ENCODE measurements around the gene CEP250.
"Not testable (repeated sequence)": the region's sequence is repeated elsewhere in the genome, so short reads cannot be mapped to it uniquely, and the experiment has no call there.

CEP250 gene

GRCh38 chr20:35497320-35497719 is 41.9 kb downstream of the CEP250 start:
- DNase-seq, result no peak

DNA sequence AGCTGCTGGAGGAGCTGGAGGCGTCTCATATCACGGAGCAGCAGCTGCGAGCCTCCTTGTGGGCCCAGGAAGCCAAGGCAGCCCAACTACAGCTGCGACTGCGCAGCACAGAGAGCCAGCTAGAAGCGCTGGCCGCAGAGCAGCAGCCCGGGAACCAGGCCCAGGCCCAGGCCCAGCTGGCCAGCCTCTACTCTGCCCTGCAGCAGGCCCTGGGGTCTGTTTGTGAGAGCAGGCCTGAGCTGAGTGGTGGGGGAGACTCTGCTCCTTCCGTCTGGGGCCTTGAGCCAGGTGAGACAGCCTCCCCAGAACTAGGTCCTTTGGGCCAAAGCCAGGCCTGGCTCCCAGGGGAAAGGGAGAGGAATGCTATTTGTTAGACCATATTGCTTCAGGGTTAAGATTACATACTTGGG is 42.4 kb downstream of the CEP250 start:
- DNase-seq, result no peak

DNA sequence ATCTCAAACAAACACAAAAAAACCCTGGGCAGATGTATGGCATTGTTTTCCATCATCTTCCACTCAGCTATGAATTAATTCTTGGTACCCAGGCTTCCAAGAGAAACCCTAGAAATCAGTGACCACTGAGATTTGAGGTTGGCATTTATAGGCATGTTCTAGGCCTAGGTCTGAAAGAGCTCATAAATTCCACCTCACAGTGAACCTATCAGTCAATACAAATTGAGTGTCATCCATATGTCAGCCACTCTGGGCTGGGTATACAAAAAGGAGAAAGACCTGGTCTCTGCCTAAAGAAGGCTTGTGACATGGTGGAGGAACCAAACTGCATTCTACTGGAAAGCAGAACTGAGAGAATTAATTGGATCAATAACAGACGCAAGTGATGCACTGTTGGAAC is 43.9 kb downstream of the CEP250 start:
- DNase-seq, result no peak

- peak; percentile 61 for DNase-seq
Measured at GRCh38 chr20:35502352-35502751, 47.0 kb downstream of the CEP250 start.

DNA sequence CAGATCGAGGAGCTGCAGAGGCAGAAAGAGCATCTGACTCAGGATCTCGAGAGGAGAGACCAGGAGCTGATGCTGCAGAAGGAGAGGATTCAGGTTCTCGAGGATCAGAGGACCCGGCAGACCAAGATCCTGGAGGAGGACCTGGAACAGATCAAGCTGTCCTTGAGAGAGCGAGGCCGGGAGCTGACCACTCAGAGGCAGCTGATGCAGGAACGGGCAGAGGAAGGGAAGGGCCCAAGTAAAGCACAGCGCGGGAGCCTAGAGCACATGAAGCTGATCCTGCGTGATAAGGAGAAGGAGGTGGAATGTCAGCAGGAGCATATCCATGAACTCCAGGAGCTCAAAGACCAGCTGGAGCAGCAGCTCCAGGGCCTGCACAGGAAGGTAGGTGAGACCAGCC is 47.9 kb downstream of the CEP250 start:
- no peak for DNase-seq

DNA sequence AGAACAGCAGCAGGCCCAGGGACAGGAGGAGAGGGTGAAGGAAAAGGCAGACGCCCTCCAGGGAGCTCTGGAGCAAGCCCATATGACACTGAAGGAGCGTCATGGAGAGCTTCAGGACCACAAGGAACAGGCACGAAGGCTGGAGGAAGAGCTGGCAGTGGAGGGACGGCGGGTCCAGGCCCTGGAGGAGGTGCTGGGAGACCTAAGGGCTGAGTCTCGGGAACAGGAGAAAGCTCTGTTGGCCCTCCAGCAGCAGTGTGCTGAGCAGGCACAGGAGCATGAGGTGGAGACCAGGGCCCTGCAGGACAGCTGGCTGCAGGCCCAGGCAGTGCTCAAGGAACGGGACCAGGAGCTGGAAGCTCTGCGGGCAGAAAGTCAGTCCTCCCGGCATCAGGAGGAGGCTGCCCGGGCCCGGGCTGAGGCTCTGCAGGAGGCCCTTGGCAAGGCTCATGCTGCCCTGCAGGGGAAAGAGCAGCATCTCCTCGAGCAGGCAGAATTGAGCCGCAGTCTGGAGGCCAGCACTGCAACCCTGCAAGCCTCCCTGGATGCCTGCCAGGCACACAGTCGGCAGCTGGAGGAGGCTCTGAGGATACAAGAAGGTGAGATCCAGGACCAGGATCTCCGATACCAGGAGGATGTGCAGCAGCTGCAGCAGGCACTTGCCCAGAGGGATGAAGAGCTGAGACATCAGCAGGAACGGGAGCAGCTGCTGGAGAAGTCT is 48.6 kb downstream of the CEP250 start:
- DNase-seq, result no peak

DNA sequence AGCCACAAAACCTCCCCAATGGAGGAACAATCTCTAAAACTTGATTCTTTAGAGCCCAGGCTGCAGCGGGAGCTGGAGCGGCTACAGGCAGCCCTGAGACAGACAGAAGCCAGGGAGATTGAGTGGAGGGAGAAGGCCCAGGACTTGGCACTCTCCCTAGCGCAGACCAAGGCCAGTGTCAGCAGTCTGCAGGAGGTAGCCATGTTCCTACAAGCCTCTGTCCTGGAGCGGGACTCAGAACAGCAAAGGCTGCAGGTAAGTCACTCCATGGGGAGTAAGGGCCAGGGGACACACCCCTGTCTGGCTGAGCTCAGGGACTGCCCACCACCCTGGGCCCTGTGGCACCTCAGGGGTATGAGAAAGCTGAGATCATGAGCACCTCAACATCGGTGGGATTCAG is 49.4 kb downstream of the CEP250 start:
- DNase-seq, result no peak

GRCh38 chr20:35506179-35506578 is 50.8 kb downstream of the CEP250 start:
- DNase-seq, result no peak

DNA sequence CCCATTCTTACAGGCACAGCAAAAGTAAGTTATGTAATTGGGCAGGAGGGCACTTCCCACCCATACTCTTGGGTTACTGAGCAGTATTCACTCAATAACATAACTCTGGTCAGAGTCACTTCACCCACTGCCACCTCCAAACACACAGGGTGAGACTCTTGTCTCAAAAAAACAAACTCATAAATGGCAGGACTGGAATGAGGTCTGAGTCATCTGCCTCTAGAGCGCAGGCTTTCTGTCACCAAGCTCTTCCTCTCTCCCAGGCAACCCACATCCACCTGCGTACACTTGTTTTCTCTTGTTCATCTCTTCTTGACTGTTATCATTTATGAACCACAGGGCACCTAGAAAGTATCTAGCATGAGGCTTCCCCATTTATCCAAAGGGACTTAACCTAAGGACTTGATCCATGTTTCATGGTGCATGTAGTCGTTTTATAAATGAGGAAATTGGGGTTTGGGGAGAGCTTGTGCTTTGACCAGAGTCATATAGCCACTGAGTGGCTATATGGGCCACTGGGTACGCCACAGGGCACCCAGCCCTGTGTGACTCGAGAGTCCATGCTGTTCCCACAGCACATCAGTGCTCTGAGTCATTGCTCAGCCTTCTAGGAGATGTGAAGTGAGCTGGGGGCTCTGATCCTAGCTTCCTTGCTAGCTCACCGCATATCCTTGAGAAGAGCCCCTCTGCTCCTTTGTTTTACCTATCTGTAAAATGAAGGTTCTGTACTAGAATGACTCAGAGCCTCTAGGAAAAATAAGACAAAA is 51.7 kb downstream of the CEP250 start:
- DNase-seq, result no peak

- DNase-seq, result no peak
Measured at GRCh38 chr20:35508493-35509218, 53.3 kb downstream of the CEP250 start.

GRCh38 chr20:35510951-35511735 is 55.7 kb downstream of the CEP250 start:
- DNase-seq, result no peak

DNA sequence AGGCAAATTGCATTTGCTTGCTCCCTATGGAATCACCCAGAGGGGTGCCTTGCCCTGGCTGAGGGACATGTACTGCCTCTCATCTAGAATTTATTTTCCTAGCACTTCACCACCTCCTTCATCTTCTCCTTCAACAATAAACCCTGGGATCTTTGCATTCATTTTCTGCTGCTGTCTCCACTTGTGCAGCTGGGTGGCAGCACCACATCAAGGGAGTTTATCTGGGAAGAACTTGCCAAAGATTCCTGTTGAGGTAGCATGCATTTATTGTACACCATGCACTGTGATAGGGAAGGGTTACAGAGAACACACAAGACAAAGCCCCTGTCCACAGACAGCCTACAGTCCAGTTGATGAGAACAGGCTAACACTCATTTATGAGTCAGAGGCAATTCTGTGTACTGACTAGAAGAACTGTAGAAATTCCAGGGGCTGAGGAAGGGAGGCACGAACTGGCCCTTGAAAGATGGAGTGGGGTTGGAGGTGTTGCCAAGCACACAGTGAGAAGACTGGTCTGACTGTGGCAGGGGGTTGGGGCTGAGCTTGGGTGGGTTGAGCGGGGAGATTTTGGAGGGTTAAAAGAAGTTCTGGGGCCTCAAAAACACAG is 56.5 kb downstream of the CEP250 start:
- DNase-seq, result no peak

DNA sequence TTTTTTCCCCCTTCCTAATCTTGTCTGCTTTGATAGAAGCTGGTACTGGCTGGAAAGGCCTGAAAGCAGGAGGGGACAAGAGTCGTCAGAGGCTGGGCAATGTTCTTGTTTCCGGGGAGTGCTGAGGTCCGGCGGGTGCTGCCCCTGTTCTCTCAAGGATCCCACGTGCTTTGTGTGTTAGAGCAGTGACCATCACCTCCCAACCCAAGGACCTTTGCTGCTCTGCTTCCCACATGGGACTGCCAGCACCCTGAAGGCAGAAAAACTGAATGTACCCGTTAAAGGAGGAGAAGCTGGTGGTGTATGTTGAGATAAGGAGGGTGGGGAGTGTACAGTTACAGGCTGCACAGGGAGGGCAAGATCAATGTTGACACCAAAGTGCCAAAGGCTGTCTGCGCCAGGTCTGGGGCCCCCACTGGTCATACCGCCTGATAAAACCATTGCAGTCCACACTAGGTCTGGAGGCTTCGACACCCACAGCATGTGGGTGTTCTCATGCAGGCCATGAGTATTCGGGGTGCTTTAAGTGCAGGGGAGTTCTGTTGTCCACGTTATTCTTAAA is 59.1 kb downstream of the CEP250 start:
- no peak for DNase-seq

GRCh38 chr20:35515341-35515740 is 59.9 kb downstream of the CEP250 start:
- DNase-seq, result no peak

DNA sequence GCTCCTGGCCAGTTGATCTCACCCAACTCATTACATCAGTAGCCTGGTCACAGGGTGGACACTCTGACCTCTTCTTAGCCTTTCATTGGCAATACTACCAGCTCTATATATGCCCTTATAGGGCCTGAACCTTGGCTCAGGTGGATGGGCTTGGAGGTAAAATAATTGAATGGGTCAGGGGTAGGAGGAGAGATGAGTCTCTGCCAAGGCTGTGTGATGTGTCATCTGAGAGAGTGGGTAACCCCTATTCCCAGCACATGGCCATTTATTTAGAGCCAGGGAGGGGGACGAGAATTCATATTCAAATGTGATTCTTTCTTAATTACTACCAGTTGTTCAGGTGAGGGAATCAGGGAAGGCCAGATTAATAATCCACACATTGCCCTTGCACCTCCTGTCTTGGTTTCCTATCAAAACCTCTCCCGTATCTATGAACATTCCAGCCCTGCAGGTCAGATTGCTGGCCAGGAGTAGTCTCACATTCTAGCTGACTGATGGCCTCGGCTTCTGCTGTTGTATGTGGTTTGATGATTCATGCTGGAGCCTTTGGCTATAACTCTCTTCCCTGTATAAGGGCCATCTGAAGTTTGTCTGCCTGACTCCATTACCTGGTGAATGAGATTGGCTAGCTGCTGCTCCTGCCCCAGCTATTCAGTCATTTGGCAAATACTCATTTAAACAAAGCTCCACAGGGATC is 60.7 kb downstream of the CEP250 start:
- no peak for DNase-seq

DNA sequence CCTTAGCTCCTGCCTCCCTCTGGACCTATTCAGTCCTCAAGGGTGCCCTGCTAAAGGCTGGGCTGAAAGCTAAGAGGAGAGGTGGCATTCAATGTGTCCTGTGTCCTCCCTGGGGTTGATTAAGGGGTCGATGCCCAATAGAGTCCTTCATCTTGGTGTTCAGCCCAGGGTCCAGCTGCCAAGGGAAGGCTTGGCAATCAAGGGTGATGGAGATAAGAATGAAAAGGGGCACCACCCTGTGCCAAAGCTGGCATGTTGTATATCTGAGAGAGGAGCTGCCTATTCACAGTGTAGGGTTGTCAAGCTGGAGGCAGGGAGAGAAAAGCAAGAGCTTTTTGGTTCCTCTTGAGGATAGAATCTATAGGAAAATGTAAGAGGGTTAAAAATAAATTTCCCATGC is 61.7 kb downstream of the CEP250 start:
- no peak for DNase-seq

GRCh38 chr20:35517767-35518166 is 62.4 kb downstream of the CEP250 start:
- DNase-seq, result not testable (repeated sequence)

- DNase-seq, result no peak
Measured at GRCh38 chr20:35518955-35519354, 63.6 kb downstream of the CEP250 start.

GRCh38 chr20:35523298-35523888 is 68.0 kb downstream of the CEP250 start:
- no peak for DNase-seq

GRCh38 chr20:35525639-35526038 is 70.2 kb downstream of the CEP250 start:
- no peak for DNase-seq

GRCh38 chr20:35527122-35527769 is 71.8 kb downstream of the CEP250 start:
- no peak for DNase-seq
